ENCODE data around the gene B4GALNT4. TPM values are rescaled to one million over a fixed set of nuclear protein-coding genes. Genes with fewer than 3 reads are reported as not detected.
"Not testable (repeated sequence)": the region's sequence is repeated elsewhere in the genome, so short reads cannot be mapped to it uniquely, and the experiment has no call there.

Gene B4GALNT4
- total RNA-seq, 1 donor from 2014 or later, result 22.9 TPM

DNA sequence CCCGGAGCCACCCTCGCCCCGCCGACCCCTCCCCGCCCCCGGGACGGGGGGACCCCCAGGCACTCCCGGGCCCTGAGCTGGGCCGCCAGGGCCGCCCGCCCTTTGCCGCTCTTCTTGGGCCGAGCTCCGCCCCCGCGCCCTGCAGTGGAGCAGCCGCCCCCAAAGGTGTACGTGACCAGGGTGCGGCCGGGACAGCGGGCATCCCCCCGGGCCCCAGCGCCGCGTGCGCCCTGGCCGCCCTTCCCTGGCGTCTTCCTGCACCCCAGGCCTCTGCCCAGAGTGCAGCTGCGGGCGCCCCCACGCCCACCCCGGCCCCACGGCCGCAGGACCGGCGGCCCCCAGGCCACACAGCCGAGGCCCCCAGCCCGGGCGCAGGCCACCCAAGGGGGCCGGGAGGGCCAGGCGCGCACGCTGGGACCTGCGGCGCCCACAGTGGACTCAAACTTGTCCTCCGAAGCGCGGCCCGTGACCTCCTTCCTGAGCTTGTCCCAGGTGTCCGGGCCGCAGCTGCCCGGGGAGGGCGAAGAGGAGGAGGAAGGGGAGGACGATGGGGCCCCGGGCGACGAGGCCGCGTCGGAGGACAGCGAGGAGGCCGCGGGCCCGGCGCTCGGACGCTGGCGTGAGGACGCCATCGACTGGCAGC lies 7.4 kb downstream of the B4GALNT4 start:
- no peak for DNase-seq

DNA sequence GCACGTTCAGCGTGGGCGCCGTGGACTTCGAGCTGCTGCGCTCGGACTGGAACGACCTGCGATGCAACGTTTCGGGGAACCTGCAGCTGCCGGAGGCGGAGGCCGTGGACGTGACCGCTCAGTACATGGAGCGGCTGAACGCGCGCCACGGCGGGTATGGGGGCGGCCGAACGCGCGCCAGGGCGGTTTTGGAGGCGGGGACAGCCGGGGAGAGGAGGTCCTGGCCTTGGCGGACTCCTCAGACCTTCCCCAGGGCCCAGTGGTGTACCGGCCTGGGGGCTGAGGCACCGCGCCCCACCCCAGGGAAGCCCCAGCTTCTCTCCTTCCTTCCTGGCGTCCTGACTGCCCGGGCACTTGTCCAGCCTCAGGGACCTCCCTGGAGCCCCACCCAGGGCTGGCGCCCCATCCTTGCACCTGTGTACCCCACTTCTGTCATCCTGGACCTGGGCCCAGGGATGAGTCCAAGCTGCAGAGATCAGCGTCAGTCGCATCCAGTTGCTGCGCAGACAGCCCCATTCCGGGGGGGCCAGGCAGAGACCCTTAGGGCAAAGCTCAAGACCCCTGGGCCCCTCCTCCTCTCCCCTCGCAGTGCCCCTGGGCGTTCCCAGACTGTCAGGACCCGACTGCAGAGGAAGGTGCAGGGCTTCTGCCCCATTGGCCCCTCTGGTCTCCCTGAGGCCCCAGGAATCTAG lies 8.0 kb downstream of the B4GALNT4 start:
- no peak for DNase-seq

DNA sequence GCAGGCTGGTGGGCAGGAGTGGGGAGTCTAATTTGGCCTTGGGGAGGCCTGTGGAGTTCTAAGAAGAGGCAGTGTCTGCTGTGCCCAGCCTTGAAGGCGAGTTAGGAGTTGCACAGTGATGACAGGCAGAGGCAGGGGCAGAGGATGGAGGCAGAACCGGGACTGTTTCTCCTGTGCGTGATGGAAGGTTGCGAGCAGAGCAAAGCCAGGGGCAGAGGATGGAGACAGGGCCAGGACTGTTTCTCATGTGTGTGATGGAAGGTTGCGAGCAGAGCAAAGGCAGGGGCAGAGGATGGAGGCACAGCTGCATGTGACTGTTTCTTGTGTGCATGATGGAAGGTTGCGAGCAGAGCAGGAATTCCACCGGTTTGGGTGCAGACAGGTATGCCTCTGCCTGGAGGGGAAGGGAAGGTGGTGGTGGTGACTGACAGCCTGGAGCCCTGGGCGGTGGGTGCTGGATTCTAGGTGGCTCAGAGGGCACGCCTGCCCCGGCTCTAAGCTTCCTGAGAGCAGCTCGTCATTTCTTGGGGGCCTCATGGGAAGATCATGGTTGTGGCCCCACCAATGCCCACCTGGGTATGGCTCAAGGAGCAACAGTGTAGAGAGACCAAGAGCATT lies 8.7 kb downstream of the B4GALNT4 start:
- no peak for DNase-seq

DNA sequence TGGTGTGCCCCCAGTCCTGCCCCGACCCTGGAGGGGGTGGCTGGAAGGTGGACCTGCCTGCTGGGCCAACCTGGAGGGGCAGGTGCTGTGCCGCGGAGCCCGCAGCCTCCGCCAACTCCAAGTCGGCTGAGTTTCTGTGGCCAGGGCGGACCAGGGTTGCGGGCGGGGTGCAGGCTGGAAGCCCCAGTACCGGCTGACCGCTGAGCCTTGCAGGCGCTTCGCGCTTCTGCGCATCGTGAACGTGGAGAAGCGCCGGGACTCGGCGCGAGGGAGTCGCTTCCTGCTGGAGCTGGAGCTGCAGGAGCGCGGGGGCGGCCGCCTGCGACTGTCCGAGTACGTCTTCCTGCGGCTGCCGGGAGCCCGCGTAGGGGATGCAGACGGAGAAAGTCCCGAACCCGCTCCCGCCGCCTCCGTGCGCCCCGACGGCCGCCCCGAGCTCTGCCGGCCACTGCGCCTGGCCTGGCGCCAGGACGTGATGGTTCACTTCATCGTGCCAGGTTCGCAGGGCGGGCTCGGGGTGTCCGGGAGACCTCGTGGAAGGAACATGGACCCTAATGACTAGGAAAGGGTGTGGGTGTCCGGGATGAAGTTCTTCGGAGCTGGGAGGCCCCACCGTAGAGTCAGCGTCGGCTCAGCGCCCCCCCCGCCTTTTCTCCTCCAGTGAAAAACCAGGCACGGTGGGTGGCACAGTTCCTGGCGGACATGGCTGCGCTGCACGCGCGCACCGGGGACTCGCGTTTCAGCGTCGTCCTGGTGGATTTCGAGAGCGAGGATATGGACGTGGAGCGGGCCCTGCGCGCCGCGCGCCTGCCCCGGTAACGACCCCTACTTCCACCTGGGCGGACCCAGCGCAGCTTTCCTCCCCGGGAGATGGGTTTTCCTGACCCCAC lies 10.2 kb downstream of the B4GALNT4 start:
- no peak for DNase-seq

DNA sequence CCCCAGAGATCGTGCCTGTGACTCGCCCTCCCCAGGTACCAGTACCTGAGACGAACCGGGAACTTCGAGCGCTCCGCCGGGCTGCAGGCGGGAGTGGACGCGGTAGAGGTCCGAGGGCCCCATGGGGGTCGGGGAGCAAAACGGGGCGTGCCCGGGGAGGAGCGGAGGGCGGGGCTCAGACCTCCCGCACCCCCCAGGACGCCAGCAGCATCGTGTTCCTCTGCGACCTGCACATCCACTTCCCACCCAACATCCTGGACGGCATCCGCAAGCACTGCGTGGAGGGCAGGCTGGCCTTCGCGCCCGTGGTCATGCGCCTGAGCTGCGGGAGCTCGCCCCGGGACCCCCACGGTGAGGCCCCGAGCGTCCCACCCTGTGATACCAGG lies 10.8 kb downstream of the B4GALNT4 start:
- DNase-seq, result no peak

DNA sequence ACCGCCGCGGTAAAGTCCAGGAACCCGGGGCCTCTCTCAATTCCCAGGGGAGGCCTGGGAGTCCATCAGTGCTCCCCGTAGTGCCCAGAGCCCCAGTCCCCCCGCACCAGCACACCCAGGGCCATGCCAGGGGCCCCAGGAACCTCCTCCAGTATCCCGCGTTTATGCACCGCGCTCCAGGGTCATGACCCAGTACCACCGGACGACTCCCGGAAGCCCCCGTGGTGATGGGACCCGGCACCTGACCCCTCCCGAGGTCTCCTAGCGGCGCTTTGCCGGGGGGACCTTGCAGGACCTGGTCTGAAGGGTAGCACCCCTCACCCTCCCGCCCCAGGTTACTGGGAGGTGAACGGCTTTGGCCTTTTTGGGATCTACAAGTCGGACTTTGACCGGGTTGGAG lies 11.2 kb downstream of the B4GALNT4 start:
- DNase-seq, result no peak

DNA sequence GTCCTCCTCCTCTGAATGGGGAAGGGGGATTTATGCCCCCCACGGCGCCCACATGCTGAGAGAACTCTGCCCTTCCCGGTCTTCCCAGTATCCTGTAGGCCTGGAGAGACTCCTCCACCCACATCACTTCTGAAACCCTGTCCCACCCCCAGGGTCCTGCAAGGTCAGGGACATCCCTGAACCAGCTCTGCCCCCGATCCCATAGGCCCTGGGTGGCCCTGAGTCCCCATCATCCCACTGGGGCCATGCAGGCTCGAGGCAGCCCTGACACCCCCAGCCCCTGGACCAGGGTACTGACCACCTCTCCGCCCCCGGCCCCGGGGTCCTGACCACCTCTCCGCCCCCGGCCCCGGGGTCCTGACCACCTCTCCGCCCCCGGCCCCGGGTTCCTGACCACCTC lies 11.7 kb downstream of the B4GALNT4 start:
- no peak for DNase-seq

DNA sequence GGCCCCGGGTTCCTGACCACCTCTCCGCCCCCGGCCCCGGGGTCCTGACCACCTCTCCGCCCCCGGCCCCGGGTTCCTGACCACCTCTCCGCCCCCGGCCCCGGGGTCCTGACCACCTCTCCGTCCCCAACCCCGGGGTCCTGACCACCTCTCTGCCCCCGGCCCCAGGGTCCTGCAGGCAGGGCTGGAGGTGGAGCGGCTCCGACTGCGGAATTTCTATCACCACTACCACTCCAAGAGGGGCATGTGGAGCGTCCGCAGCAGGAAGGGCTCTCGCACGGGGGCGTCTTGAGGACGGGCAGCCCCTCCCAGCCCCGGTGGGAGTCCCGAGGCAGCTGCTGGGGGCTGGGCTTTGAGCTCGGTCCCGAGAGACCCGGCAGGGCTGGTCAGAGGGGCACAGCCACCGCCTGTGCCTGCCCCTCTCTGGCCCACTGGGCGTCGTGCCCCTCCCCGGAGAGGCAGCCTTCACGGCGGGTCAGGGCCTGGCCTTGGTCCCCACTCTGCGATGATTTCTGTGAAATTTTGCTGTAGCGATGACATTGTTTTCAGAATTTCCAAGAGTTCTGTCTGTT lies 12.3 kb downstream of the B4GALNT4 start:
- no peak for DNase-seq

DNA sequence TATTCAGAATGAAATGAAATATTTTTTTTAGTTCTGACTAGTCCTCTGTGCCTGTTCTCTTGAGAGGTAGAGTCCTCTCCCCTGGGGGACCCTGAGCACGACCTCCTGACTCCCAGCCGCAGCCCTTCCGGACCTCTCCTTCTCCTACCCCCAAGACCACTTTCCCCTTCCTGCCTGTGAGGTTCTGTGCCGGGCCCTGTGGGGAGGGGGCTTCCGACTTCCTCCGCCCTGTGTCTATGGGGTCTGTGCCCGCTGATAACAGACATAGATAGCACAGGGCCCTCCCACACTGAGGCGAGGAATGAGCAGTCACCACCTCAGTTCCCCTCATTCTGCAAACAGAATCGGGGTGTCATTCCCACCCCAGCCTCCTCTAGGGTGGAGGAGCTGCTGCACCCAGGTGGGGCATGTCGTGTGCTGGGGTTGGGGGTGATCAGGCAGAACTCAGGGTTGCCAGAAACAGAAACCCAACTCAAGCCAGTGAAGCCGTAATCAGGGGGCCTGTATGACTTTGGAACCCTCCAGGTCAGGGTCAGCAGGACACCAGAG lies 12.9 kb downstream of the B4GALNT4 start:
- DNase-seq, result no peak

DNA sequence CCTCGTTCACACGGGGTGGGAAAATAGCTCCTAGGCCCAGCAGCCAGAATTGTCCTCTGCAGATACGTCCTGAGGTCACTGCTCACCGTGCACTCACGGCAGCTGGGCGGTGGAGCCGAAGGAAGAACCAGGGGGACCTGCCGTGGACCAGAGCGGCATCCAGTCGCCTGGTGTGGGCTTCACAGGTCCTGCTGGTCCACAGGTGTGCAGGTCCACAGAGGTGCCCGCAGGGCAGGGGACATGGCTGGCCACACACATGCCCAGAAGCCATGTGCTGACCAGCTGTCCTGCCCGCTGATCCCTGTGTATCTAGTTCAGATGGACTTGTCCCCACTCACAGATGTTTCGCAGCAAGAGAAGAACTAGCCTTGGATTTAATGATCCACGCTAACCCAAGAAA lies 14.1 kb downstream of the B4GALNT4 start:
- no peak for DNase-seq

DNA sequence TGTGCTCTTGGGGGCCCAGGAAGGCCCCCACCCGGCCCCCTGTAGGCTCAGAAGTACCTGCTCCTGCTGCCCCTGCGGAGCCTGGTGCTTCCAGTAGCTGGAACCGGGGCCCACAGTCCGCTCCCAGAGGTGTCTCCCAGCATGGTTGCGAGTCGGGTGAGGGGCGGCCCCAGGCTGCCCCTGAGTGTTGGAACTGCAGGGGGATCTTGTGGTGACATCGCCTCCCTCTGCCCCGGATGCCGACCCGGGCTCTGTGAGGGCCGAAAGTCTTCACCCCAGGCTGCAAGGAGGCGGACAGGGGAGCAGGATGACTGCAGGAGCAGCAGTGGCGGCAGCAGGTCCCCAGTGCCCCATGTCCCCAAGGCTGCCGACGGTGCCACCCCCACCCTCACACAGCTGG lies 15.2 kb downstream of the B4GALNT4 start:
- no peak for DNase-seq

DNA sequence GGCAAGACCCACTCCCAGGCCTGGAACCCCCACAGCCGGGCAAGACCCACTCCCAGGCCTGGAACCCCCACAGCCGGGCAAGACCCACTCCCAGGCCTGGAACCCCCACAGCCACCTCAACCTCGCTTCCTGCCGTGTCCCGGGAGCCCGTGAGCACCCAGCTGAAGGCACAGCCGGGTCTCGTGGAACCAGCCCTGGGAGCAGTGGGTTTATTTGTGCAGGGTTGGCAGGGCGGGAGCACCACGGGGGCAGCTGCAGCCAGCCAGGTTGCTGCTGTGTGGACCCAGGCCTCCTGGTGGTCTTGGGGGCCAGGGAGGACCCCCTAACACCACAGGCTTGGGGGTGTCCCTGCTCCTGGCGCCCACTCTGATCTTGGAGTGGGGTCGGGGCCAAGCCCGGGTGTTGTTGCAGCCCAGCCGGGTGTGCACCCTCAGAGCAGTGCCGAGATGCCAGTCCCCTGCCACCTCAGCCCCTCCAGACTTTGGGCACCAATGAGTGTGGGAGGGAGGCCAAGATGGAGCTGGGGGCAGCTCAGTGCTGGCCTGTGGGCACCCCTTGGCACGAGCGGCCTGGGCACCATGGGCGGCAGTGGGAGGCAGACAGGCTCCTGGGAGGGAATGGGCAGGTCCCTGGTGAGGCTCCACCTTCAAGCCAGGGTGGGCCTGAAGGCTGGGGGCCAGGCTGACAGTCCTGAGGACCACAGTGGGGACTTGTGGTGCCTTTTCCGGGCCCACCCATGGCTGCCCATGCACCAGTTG lies 16.5 kb downstream of the B4GALNT4 start:
- no peak for DNase-seq

DNA sequence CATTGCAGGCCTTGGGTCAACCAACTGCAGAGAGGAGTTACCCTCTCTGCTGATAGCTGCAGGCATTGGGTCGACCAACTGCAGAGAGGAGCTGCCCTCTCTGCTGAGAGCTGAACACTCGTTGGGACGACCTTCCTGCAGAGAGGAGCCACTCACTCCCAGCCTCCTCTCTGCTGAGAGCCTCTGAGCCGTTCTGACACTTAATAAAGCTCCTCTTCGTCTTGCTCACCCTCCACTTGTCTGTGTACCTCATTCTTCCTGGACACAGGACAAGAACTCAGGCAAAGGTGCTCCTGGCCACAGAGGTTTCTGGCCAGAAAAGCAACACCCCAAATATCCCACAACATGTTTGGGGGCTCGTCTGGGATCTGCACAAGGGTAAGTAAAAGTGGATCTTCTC lies 17.2 kb downstream of the B4GALNT4 start:
- DNase-seq, result no peak

DNA sequence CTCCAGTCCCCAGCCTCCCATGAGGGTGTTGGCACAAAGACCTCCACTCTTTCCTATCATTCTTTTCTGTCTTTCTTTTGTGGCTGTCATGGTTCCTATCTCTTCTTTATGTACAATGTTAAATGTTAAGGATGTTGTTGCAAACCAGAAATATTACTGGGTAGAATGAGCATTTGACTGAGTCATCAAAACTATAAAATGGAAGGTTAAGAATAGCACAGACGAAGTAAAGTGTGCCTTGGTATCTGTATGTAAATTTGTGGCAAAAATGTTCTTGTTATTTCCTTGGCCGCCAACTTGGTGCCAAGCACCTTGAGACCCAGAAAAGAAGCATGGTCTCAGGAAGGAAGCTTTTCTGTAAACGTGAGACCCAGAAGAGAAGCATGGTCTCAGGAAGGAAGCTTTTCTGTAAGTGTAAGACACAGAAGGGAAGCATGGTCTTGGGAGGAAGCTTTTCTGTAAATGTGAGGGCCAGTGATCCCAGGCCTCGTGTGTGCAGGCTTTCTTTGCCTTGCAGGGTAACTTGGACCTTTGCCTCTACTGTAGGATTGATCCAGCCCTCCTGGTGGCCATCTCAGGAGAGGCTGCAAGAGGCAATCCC lies 18.0 kb downstream of the B4GALNT4 start:
- no peak for DNase-seq

DNA sequence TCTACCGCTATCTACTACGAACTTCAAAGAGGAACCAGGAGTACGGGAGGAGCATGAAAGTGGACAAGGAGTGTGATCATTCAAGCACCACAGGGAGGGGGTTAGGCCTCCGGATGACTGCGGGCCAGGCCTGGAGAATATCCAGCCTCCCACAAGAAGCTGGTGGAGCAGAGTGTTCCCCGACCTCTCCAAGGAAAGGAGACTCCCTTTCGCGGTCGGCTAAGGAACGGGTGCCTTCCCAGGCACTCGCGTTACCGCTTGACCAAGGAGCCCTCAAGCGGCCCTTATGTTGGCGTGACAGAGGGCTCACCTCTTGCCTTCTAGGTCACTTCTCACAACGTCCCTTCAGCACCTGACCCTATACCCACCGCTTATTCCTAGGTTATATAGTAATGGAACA lies 20.1 kb downstream of the B4GALNT4 start:
- DNase-seq, result not testable (repeated sequence)

DNA sequence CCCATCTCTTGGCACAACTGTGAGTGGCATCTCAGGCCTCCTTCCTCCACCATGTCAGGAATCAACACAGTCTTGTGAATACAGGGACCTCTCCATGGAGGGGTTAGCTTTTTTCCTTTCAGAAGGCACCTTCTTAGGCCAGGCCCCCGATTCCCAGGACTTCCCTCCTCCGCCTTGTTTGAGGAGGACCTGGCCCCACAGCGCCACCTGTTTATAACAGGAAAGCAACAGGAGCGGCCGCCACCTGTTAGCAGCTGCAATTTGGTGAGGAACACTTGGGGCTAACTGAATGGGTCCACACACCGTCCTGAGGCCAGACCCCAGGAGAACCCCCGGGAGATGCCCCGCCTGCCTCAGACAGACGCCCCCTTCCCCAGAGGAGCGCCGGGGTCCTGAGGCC lies 20.9 kb downstream of the B4GALNT4 start:
- no peak for DNase-seq

DNA sequence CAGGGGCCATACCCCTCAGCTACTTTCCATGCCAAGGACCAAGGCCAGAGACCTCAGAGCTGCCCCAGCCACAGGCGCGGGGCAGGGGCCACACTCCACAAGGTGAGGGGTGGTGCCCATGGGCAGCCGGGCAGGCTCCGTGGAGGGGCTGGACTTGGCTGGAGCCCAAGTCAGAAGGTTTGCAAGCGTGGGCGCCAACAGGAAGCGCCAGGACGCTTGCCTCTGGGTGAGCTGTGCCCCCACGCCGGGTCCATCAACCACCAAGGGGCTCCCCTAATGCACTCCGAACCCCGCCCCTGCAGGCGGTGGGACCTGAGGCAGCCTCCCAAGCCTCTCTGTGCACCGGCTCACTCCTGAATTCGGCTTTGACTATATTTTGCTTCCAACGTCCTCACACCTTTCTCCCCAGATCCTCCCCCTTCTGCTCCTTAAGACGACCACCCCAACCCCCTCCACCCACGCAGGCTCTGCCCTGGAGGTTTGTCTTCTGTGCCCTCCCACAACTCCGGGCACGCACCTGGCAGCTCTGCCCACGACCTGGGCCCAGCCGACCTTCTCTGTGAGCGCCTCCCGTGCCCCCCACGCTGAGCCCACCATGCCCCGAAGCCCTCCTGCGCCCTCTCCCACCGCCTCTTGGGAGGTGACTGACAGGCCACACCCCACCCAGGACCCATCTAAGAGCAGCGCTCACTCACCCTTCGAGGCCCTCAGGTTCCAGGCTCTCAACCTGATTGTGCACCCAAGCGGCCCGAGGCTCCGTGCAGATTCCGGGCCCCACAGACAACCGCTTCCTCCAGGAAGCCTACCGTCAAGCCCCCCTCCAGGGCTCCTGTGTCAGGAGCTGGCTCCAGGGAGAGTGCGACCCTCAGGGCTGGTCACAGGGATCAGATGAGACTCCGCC lies 22.1 kb downstream of the B4GALNT4 start:
- no peak for DNase-seq

DNA sequence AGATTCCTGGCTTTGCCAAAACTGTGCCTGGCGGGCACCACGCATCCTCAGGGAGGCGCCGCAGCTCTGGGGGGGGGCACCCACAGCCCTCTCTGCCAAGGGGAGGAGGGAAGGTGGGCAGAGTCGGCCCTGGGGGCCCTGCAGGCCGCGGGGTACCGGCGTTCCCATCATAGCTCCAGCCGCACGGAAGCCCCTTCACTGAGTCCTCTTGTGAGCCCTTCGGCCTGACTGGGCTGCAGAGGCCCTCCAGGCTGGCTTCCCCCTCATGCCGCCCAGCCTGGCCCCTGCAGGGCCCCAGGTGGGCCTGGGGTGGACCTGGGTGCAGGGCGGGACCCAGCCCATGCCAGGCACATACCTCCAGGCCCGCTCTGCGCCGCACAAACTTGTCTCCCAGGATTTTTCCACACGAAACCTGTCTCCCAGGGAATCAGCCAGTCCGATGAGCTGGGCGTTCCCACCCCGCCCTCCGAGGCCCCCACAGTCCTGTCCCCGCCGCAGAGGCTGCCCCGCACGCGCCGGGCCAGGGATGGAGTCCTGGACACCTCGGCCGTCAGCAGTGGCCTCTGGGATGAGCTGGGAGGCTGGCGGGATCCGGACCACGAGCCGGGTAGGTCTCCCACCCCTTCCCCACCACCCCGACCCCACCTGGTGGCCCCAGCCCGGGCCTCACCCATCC lies 22.9 kb downstream of the B4GALNT4 start:
- DNase-seq, result no peak
